COR-L47 (cell line): ENCODE measurements around the gene TMEM231.

Source experiments
- DNase-seq: peaks from one replicate; lab custom pipeline; 2025; lab: John Stamatoyannopoulos, UW

The TMEM231 gene

GRCh38 chr16:75488322-75488721, 67.7 kb downstream of the TMEM231 start:
- DNase-seq, result no peak
